Right lobe of liver (tissue), 6 donors: ENCODE data around the gene MADCAM1. TPM values are rescaled to one million over a fixed set of nuclear protein-coding genes. Genes with fewer than 3 reads are reported as not detected.

Source experiments
- ATAC-seq, 4 donors: fragments of 200-7000 bp; cut with Tn5 transposase; one replicate each; pipeline ENCODE4 v1.9.1; 2020; ENCODE audit warnings: mild to moderate bottlenecking in 4 of 4, moderate library complexity in 4 of 4
- DNase-seq, 3 donors: peaks; one replicate each; pipeline ENCODE4 v3.0.0-alpha.2; 2020
- H3K27ac ChIP-seq, 3 donors: fragments of 200-600 bp; one replicate each; pipeline ENCODE4 v1.8.0; 2022
- H3K27me3 ChIP-seq, 2 donors: fragments of 200-600 bp; one replicate each; pipeline ENCODE4 v1.8.0; 2022
- H3K36me3 ChIP-seq, 4 donors: fragments of 200-600 bp; sonication (generic) in 1 of 4; one replicate each; pipeline versions ENCODE4 v1.5.1 to v1.8.0; 2017 to 2022; ENCODE audit warnings: control low read depth in 1 of 4
- H3K4me1 ChIP-seq, 4 donors: fragments of 200-600 bp; sonication (generic) in 1 of 4; one replicate each; pipeline versions ENCODE4 v1.5.1 to v1.8.0; 2017 to 2022; ENCODE audit warnings: control low read depth in 1 of 4
- H3K4me3 ChIP-seq, 3 donors: fragments of 200-600 bp; one replicate each; pipeline ENCODE4 v1.8.0; 2022
- H3K9me3 ChIP-seq, 4 donors: fragments of 200-600 bp; sonication (generic) in 1 of 4; one replicate each; pipeline versions ENCODE4 v1.5.1 to v1.8.0; 2017 to 2022; ENCODE audit warnings: control low read depth in 1 of 4
- POLR2A ChIP-seq: fragments of 450-650 bp; IDR thresholded peaks from one replicate; pipeline ENCODE4 v1.6.1; 2017; ENCODE audit warnings: antibody characterized with exemption, mild to moderate bottlenecking
- WGBS: methylation state at CpG from one replicate; pipeline ENCODE4 v1.1.6; 2018; ENCODE audit warnings: low coverage, low lambda C conversion rate; ENCODE audit not compliant: insufficient coverage; ENCODE audit errors: missing lambda C conversion rate; 5-methylcytosine and 5-hydroxymethylcytosine counted together
- intact Hi-C, 2 donors: fragments of 100-400 bp; cut with DNase I; formaldehyde crosslinking; loops; one replicate each; pipeline versions ENCODE4 v1.11.2 to v1.14.1; 2022
- total RNA-seq, 6 experiments: library from RNA; depleted of rRNA in 2 of 6; stranded (reverse); fragments of >200 nt in 2 of 6; fragmentation: NEBNext Ultra II Directional in 3 of 6; extraction: Animal tissue kit (Norgen Biotek cat#: 25700) in 3 of 6; gene quantifications; one replicate each; pipeline versions ENCODE4 v1.1.0 to v1.2.4, GENCODE V29; 2016 to 2023
- TF ChIP-seq, protein P1 (sequence below), 4 donors: fragments of 200-600 bp in 3 of 4; fragments of 450-650 bp in 1 of 4; IDR thresholded peaks; one replicate each; pipeline versions ENCODE4 v1.5.1 to v1.8.0; 2016 to 2022; ENCODE audit warnings: antibody characterized with exemption in 4 of 4, mild to moderate bottlenecking in 2 of 4
- donor health status: DM: no; HTN: yes; CAD: no.
- donor health status: DM: no; HTN: no; CAD: no.
- donor health status: DM: no; HTN: no; CAD: no.
- donor health status: DM: no; HTN: yes; CAD: no.
- donor health status: DM: no; HTN: yes; CAD: no.

MADCAM1 gene
- total RNA-seq, 6 experiments from 2014 or later, result 0.11 to 0.69 (median 0.31) TPM

GRCh38 chr19:495402-496111 is 729 bp upstream of the MADCAM1 start:
- DNase-seq (no peak), ATAC-seq (peak; percentile 37 to 59 (median 54))
- H3K4me3 ChIP-seq, result no peak overlapping the region
- intact Hi-C loops, result no loop called here
- H3K4me1 ChIP-seq, result no peaks in the 10 kb centered on the region
- no peak overlapping the region for H3K27ac ChIP-seq
- H3K9me3 ChIP-seq, result no peaks in the 10 kb centered on the region
- TF ChIP-seq, protein P1, sequence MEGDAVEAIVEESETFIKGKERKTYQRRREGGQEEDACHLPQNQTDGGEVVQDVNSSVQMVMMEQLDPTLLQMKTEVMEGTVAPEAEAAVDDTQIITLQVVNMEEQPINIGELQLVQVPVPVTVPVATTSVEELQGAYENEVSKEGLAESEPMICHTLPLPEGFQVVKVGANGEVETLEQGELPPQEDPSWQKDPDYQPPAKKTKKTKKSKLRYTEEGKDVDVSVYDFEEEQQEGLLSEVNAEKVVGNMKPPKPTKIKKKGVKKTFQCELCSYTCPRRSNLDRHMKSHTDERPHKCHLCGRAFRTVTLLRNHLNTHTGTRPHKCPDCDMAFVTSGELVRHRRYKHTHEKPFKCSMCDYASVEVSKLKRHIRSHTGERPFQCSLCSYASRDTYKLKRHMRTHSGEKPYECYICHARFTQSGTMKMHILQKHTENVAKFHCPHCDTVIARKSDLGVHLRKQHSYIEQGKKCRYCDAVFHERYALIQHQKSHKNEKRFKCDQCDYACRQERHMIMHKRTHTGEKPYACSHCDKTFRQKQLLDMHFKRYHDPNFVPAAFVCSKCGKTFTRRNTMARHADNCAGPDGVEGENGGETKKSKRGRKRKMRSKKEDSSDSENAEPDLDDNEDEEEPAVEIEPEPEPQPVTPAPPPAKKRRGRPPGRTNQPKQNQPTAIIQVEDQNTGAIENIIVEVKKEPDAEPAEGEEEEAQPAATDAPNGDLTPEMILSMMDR (IDR thresholded peaks at IDR 0.05), result peak; percentile 53 to 67 (median 64)
- no peak for TF ChIP-seq POLR2A
- no peaks in the 10 kb centered on the region for H3K27me3 ChIP-seq
- 40% methylated on average over 2 of the region's 32 CpGs for WGBS
- no peaks in the 10 kb centered on the region for H3K36me3 ChIP-seq

DNA sequence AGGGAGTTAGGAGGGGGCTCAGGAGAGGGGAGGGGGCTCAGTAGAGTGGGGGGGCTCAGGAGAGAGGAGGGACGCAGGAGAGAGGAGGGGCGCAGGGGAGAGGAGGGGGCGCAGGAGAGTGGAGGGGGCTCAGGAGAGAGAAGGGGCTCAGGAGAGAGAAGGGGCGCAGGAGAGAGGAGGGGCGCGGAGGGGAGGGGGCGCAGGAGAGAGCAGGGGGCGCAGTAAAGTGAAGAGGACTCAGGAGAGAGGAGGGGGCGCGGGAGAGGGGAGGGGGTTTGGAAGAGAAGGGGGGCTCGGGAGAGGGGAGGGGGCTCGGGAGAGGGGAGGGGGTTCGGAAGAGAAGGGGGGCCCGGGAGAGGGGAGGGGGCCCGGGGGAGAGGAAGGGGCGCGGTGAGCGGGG is 700 bp downstream of the MADCAM1 start:
- H3K4me1 ChIP-seq, result no peaks in the 10 kb centered on the region

DNA sequence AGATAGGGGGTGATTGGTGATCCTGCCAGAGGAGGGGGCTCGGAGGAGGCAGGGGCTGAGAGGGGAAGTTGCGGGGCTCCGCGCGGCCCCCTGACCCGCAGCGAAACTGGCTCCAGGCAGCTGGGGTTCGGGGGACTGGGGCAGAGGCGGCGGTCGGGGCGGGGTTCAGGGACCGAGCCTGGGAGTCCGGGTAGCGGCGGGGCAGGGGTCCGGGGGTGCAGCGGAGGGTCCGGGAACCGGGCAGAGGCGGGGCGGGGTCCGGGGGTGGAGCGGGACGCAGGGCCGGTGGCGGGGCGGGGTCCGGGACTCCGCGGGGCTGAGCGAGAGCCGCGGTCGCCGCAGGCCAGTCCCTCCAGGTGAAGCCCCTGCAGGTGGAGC is 1.2 kb downstream of the MADCAM1 start:
- H3K4me3 ChIP-seq, result no peak overlapping the region
- H3K9me3 ChIP-seq, result no peaks in the 10 kb centered on the region
- no peaks in the 10 kb centered on the region for H3K27me3 ChIP-seq
- WGBS, result 4% methylated on average over 4 of the region's 36 CpGs
- H3K27ac ChIP-seq, result no peak overlapping the region
- ATAC-seq, result no peak
- intact Hi-C loops, result no loop called here
- H3K36me3 ChIP-seq, result no peaks in the 10 kb centered on the region
- no peak for TF ChIP-seq POLR2A
- TF ChIP-seq, protein P1 (IDR thresholded peaks at IDR 0.05), result no peak
- DNase-seq, result no peak
- no peaks in the 10 kb centered on the region for H3K4me1 ChIP-seq

More for the DNA sequence above, 700 bp downstream of the MADCAM1 start:
- Histone ChIP-seq H3K36me3 (no peaks in the 10 kb centered on the region), H3K27ac (no peak overlapping the region), H3K4me3 (no peak overlapping the region), H3K9me3 (no peaks in the 10 kb centered on the region), H3K27me3 (no peaks in the 10 kb centered on the region)
- DNase-seq, result no peak
- ATAC-seq, result no peak
- TF ChIP-seq POLR2A, result no peak
- TF ChIP-seq, protein P1 (IDR thresholded peaks at IDR 0.05), result no peak
- 9% methylated on average over 18 of the region's 18 CpGs for WGBS
- intact Hi-C loops, result no loop called here

DNA sequence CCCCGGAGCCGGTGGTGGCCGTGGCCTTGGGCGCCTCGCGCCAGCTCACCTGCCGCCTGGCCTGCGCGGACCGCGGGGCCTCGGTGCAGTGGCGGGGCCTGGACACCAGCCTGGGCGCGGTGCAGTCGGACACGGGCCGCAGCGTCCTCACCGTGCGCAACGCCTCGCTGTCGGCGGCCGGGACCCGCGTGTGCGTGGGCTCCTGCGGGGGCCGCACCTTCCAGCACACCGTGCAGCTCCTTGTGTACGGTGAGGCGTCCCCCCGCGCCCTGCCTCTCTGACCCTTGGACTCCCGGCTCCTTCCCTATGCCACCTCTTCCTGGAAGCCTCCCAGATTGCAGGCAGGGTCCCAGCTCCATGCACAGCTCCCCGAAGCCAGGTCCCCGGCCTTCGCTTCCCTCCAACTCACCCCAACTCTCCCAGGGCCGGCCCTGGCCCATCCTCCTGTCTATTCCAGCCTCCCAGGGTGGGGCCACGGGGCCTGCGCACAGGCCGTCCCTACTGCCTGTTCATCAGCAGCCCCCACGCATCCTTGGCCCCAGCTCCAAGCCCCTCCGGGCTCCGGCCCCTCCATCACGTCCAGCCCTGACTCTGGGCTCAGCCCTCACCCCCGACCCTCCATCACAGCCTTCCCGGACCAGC is 1.7 kb downstream of the MADCAM1 start:
- ATAC-seq, result peak in 2 of 4 donors; percentile 5 to 25
- H3K4me3 ChIP-seq, result no peak overlapping the region

More for the DNA sequence above, 1.7 kb downstream of the MADCAM1 start:
- Histone ChIP-seq H3K27me3 (no peaks in the 10 kb centered on the region), H3K4me1 (no peaks in the 10 kb centered on the region), H3K36me3 (no peaks in the 10 kb centered on the region), H3K27ac (no peak overlapping the region), H3K9me3 (no peaks in the 10 kb centered on the region)
- TF ChIP-seq, protein P1 (IDR thresholded peaks at IDR 0.05), result no peak
- TF ChIP-seq POLR2A, result no peak
- intact Hi-C loops, result no loop called here
- 15% methylated on average over 4 of the region's 50 CpGs for WGBS
- no peak for DNase-seq
